GM19372 (cell line): ENCODE data around the gene E2F4.

ENCODE experiments used
- ATAC-seq: cut with Tn5 transposase; IDR thresholded peaks from one replicate; pipeline ENCODE4 v1.9.1; 2021; ENCODE audit warnings: mild to moderate bottlenecking, low read depth, moderate library complexity; ENCODE audit not compliant: unreplicated experiment

E2F4 gene

DNA sequence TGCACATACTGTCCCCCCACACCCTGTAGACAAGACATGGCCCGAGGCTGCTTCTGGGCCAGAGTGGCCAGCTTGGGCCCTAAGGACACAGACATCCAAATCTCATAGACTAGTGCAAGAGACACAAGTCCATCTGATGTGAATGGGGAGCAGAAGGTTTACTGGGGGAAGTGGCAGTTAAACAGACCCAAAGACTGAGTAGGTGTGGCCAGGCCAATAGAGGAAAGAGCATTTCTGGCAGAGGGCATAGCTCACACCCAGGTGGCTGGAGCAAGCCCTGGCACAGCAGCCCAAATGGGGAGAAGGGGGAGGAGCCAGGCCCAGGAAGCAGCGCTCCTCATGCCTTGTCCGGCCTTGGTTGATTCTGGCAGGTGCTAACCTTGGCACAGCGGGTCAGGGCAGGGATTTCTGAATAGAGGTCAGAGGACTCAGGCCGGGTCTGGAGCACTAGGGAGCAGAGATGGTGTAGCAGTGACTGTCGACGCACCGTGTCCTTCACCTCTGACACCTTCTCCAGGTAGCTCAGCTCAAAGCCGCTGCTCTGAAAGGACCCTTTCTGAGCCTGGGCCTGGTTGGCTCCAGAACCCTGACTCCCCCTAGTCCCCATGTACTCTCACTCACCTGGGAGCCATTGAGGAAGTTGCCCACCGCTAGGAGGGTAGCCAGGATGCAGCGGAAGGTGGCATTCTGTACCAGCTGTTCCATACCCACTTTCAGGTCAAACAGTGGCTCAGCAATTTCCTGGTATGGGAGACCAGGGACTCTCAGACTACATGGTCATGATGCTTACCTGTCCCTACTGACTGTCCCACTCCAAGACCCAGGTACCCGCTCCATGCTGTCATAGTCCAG lies 39.1 kb downstream of the E2F4 start:
- ATAC-seq, result no peak

DNA sequence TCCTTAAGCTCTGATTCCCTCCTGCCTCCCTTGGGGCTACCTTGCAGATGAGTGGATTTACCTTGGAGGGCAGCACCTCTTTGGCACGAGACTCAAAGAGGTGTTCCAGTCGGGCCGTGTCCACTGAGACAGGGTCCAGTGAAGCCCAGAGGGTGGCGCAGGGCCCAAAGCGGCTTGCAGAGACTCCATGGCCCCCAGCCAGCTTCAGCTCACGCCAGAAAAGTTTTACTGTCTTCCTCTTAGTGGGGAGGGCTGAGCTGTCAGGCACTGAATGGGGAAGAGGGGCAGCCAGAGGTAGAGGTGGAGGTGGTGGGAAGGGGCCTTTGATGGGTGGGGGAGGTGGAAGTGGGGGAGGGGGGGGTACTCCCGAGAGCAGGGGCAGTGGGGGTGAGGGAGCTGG lies 41.6 kb downstream of the E2F4 start:
- ATAC-seq, result no peak

DNA sequence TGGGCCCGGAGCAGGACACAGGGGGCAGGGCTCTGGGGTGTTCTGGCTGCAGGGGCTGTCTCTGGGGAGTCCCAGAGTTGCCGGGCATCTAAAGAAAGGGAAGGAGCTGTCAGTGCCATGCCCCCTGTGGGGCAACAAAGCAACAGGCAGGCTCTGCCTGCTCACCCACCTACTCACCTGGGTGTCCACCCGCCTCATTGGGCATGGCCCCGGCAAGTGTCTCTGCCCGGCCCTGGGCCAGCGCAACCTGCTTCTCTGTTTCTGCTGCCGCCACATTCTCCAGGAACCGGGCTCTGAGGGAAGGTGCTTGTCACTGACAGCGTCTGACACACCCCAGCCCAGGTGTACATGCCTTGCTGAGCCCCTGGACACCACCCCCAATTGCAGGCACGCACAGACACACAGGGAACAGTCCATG lies 42.2 kb downstream of the E2F4 start:
- ATAC-seq, result no peak

DNA sequence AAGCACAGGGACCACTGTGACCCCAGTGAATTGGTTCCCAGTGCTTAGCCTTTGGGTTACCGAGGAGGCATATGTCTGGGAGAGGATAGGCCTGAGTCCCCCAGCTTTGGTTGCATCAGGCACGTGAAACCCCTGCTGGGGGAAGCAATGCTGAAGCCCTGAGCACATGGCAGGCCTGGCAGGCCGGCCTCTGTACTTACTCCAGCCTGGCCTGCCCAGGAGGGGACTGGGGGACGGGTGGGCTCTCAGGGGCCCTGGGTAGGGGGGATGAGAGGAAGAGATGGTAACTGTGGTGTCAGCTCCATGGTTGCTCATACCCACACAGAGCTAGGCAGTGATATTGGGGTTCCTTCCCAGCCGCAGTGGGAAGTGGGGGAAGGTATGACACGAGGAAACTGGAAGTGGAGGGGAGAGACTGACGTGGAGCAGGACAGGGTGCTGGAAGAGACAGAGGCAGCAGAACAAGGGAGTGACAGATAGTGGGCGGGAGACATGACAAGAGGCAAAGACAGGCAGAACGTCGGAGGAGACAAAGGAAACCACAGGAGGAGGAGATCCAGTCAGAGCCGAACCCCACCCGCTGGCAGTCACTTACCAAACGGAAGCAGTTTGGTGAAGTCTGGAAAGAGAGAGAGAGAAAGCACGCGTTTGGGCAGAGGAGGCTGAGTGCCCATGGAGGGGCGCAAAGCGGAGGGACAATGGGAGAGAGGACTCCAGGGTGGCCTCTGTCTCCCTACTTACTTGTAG lies 44.0 kb downstream of the E2F4 start:
- ATAC-seq, result no peak

DNA sequence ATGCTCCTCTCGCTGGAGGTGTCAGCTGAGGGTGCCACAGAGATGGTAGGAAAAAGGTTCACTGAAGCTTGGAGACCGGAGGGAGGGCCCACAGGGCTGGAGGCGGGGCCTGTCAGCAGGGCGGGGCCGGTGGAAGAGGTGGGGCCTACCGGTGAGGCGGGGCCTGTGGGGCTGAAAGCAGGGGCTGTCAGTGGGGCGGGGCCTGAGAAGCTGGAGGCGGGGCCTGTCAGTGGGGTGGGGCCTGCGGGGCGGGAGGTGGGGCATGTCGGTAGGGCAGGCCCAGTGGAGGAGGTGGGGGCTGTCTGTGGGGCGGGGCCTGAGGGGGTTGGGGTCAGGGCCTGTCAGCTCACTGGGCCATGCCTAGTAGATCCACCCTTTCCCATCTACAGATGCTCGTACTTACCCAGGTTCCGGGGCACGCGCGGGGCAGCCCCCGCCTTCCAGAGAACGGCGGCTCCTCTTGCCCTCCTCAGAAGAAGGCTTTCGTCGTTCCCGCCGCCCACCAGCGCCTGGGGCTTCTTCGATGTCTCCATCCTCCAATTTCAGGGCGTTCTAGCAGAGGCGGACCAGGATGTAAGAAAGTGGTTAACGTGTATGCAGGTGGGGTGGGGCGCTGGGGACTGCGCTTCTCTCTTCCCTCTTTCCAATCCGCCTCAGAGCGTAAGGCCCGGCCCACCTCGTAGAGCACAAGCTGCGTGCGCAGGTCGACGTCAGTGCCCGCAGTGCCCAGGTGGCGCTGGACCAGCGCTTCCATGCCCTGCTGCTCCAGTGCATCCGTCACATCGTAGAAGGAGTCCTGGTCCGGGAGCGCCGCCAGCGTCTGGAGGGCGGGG lies 44.8 kb downstream of the E2F4 start:
- ATAC-seq, result no peak

DNA sequence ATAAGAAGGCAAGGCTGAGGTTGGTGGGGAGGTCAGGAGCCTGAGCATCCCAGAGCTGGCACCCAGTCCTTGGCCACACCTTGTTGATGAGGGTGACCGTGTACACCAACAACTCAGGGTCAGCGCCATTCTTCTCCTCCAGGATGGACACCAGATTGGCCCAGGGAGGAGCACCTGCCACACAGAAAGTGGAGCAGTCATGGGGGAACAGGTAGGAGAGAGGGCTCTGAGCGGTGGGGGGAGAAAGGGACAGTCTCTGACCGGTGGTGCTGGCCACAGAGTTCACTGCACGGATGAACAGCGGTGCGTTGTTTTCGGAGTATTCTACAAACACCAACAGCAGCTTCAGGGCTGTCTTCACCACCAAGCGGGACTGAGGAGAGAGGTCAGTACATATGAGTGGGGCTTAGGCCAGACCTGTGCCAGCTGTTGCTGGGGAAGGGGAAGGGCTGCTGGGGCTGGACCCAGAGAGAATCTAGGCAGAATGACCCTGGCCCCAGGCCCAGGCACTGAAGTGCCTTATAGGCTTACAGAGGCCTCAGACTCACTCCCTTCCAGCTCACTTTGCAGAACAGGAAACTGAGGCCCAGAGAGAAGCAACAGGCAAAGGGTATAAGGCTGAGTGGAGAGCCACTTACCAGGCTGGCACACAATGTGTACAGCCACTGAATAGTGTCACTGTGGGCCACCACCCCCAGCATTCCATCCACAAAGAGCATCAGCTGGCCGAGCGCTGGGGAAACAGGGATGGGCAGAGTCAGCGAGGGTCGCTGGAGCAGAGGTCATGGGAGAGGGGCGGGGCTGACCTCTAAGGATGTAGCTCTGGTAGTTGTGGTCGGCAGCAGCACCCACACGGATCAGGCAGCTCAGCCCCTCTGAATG lies 45.7 kb downstream of the E2F4 start:
- ATAC-seq, result no peak

DNA sequence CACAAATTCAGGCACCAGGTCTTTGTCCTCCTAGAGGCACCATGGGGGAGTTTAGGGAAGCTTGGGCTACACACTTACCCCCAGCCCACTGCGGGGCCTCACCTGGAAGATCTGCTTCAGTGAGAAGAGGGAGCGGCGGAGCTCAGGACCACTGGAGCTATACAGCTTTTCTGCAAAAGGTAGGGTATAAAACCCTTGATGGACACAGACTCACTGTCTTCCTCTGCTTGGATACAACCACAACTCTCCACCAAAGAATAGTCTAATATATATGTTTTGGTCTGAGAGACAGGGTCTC lies 46.3 kb downstream of the E2F4 start:
- ATAC-seq, result no peak

DNA sequence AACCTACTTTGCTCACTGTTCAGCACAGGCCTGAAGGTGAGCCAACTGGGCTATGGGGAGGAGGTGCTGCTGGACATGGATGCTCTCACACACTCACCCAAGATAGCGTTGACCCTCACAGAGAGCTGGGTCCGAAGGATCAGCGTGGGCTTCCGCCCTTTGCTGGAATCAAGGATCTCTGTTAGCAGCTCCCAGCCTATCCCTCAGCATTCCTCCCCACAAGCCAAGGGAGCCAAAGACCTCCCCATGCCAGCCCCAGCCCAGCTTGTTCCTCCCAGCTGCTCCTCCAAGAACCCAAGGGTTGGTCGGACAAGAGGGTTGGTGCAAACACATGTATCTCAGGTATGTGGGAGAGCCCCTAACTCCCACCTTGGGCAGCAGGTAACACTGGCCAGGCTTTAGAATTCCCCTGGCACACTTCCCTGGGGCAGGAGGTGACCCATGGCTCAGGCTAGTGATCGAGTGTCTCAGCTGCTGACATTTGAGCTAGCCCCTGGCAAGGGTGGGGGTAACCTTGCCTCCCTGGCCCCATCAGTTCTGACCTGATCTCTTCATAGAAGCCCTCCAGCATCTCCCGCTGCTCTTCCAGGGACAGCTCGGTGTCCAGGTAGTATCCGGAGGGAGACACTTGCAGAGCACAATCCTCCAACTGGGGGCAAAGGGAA lies 47.0 kb downstream of the E2F4 start:
- no peak for ATAC-seq

DNA sequence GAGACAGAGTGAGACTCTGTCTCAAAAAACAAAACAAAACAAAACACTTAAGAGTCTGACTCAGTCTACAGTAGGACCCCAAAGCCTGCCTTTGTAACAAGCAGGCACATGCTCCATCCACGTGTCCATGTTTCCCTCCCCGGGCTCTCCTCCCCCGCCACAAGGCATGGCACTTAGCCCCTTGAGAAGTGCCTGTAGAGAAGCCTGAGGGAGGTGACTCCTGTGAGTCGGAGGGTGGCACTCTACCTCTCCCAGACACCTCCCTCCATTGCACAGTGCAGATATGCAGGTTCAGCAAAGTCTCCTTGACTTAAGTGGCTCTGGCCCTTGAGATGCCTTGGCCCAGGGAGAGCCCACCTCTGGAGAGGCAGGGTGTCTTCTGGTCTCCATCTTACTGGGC lies 48.6 kb downstream of the E2F4 start:
- no peak for ATAC-seq

DNA sequence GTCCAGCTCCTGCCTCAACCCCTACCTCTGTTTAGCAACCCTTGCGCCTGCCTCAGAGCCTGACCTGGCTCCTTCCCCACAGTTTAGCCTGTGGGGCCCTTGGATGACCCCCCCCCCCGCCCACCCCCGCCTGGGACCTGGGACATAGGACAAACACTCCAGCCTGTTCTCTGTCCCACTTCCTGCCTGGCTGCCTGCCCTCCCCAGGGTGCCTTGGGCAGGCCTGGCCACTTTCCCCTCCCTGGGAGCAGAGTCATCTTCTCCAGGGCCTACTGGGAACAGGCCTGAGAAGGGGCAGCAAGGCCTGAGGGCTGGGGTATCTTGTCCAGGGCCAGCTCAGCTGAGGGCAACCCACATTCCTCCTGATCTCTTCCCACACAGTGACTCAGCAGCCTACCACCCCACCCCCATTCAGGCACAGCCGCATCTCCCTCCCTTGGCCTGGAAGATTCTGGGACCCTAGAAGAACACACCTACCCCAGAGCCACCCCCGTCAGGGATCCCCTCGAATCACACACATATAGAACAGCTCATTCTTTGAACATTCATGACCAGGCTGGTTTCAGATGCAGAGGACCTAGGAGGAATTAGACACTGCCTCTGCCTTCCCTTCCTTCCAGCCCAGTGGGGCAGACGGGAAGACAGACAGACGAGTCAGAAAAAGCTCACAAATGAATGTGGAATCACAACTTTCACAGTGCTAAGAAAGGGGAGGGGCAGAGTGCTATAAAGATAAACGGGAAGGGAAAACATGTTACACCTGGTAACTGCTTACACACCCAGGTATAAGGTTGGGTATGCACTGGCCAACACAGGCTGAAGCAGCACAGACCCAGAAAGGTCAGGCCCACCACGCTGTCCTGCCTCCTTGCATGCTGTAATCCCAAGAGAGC lies 49.3 kb downstream of the E2F4 start:
- ATAC-seq, result no peak

DNA sequence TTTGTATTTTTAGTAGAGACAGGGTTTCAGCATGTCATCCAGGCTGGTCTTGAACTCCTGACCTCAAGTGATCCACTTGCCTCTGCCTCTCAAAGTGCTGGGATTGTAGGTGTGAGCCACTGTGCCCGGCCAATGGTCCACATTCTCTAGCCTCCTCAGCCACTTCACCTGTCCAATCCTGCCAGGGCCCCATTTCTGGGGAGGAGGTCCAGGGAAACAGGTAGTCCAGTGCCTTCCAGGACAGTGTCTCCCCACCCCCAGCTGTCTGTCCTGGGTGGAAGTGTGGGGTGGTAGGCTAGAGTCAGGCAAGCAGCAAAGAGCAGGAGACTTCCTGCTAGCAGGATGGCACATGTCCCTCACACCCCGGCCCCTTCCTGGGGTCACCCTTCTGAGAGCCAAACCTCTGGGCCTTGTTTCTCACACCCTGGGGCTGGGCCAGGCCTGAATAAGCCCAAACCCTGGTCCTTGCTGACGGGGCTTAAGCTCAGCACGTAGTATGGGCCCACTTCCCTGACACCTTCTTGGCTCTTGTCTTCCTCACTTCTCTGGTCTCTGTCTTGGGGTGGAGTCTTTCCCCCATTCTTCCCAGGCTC lies 50.3 kb downstream of the E2F4 start:
- no peak for ATAC-seq

DNA sequence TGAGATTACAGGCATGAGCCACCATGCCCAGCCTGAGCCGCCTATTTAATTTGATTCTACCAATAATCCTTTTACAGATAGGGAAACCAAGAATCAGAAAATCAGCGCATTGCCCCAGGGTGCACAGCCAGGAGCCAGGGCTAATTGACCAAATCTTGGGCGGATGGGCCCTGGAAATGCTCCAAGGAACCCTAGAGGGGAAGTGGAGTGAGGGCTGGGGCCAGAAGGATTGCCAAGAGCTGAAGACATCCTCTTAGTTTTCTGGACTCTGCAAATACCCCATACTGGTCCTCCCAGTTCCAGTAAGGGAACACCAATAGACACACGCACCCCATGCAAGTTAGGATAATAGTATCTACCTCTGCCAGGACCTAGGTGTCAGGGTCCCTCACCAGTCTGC lies 51.5 kb downstream of the E2F4 start:
- no peak for ATAC-seq

DNA sequence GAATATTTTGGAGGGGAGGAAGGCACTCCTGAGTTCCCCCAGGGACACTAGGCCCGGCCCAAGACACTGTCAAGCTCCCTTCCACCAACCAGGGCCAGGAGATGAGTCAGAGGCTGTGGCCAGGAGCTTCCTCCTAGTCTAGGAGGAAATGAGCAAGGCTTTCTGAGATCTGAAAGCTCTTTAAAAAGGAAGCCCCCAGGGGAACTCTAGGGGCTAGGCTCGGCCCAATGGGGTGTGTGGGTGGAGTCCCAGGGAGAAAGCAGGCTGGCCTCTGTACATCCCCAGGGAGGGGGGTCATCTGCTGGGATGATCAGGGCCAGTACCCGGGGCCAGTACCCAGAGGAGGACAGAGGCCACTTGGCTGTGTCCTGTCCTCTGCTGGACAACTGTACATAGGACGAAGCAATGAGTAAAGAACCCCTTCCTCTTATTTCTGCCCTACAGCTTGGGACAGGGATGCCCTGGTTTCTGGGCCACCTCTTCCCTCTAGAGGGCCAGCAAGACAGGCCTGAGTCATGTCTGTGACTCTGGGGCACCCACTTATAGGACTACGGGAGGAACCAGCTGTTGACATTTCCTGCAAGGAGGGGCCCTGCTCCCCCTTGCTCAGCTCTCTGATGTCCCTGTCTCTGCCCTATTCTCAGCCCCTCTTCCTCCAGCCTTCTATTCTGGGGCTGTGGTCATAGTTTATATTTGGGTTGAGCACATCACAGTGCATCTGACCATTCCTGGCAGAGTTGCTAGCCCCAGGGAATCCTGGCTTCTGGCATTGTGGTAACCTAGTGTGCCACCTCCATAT lies 52.6 kb downstream of the E2F4 start:
- peak; percentile 42 for ATAC-seq

DNA sequence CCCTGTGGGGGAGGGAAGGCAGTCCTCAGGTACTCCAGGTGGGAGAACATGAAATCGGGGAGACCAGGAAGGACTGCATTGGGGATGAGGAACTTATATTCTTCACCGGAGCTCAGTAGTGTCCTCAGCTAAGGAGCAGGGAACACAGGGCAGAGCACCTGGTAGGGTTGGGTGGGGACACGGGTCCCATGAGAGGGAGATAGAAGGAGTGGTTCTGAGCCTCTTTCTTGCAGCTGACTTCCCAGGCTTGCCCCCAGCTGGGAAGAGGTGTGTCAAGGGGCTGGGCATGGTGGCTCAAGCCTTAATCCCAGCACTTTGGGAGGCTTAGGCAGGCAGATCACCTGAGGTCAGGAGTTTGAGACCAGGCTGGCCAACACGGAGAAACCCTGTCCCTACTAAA lies 53.2 kb downstream of the E2F4 start:
- no peak for ATAC-seq

DNA sequence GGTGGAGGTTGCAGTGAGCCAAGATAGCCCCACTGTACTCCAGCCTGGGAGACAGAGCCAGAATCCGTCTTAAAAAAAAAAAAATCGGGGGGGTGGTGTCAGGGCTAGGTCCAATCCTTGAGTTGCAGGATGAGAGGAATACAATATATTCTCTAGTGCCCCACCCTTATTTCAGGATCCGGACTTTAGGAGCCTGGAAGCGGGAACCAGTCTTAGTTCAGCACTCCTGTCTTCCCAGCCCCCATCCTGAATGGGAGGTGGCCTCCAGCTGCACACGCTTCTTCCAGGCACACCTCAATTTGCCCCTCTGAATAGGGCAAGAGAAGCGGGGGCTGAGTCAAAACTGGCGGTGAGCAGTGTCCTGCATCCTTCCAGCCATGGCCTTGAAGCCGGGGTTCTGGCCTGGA lies 53.7 kb downstream of the E2F4 start:
- no peak for ATAC-seq

DNA sequence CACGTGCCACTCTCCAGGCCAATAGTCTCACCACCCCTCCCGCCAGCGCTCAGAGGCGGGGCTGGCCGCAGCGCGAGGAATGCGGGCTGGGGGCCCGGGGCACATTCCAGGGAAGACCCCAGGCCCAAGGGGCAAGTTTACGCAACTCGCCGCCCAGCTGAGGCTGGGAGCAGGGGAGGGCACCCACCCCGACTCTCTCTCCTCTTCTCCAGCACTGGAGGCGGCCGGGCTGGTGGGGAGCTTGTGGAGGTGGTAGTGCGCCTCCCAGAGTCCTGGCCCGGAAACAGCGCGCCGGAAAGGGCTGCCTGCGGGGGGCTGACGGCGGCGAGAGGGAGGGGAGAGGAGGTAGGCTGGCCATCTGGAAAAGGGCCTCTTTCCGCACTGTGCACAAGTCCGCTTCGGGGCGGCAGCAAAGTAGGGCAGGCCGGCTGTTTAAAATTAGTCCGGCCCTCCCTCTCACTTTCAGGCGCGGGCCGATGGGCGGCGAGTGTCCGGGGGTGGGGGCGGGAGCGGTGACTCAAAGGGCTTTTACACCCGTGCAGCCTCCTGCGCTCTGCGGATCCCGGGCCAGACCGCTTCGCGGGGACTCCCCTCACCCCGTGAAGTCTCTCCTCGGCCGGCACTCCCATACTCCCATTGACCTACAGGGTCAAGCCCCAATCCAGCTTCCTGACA lies 54.3 kb downstream of the E2F4 start:
- peak; percentile 19 for ATAC-seq

DNA sequence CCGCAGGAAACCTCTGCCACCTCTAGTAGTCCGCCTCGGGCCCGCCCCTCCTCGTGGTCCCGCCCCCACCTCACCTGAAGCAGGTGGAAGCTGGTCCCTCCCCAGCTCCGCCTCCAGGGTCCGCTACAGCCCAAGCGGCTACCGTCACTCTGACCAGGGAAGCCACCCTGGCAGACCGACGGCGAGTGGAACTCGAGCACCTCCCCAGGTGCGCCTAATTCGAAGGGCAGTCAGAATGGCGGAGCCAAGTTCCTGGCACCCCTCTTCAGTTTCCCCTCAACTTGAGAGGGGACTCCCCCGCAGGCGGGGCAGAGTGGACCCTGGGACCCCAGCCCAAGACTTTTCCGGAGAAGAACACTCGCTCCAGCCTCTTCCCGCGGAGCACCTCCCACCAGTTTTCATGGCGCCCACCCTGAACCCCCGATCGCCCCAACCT lies 54.8 kb downstream of the E2F4 start:
- ATAC-seq, result peak; percentile 22
